Sigmoid colon (tissue), 4 donors: ENCODE data around the gene CEL.

Experiments
- CTCF ChIP-seq, 4 experiments: fragments of 450-650 bp in 3 of 4; fragments of 200-600 bp in 1 of 4; IDR thresholded peaks; one replicate each; pipeline ENCODE4 v1.5.1; 2016 to 2019; ENCODE audit warnings: antibody characterized with exemption in 4 of 4, mild to moderate bottlenecking in 3 of 4, moderate library complexity in 2 of 4
- EP300 ChIP-seq, 4 donors: sonication (generic); formaldehyde crosslinking; IDR thresholded peaks; one replicate each; pipeline ENCODE4 v1.6.1; 2017; ENCODE audit warnings: antibody characterized with exemption in 4 of 4
- POLR2A ChIP-seq, 2 donors: fragments of 450-650 bp; IDR thresholded peaks; one replicate each; pipeline ENCODE4 v1.6.1; 2016; ENCODE audit warnings: antibody characterized with exemption in 2 of 2, mild to moderate bottlenecking in 2 of 2, moderate library complexity in 2 of 2

- TF ChIP-seq POLR2A (IDR thresholded peaks at IDR 0.05): no peak
- no peak for TF ChIP-seq CTCF (IDR thresholded peaks at IDR 0.05)
- no peak for TF ChIP-seq EP300 (IDR thresholded peaks at IDR 0.05)
Measured at GRCh38 chr9:133049043-133049442, 12.7 kb upstream of the CEL start.
